Epithelial cell of proximal tubule (primary cell): ENCODE data around the gene MAP3K2. TPM values are rescaled to one million over a fixed set of nuclear protein-coding genes. Genes with fewer than 3 reads are reported as not detected.

Experiments
- DNase-seq: peaks from one replicate; pipeline ENCODE4 v3.0.0-alpha.2; 2011; ENCODE audit warnings: low read depth
- H3K4me3 ChIP-seq: 2 replicates; pipeline ENCODE4 v1.5.1; 2011; ENCODE audit warnings: low read depth, mild to moderate bottlenecking, low read length
- total RNA-seq: library from RNA; depleted of rRNA; stranded (reverse); fragments of >200 nt; gene quantifications from 2 replicates; pipeline ENCODE4 v1.2.3, GENCODE V29; 2015
- TF ChIP-seq, protein P1 (sequence below): conservative IDR thresholded peaks from 2 replicates; pipeline ENCODE4 v1.5.1; 2012; ENCODE audit warnings: low read depth, mild to moderate bottlenecking, low read length

The MAP3K2 gene
- total RNA-seq, 1 donor from 2014 or later = 22.4 TPM

DNA sequence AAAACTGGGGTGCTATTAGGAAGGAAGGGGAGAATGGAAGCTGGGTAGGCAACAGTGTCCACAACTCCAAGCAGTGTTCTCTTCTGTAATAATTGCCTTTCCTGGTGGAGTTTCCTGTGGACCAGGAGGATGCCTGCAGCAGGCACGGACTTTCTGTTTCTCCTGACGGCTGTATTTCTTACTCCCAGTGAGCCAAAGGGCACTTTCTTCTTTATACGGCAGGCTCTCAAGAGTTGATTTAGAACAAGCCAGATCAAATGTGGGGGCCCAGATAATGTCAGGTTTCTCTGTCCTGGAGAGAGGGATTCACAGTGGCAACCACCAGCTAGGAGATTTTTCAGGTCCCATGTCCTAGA lies 17.5 kb upstream of the MAP3K2 start:
- no peak overlapping the region for H3K4me3 ChIP-seq
- TF ChIP-seq, protein P1, sequence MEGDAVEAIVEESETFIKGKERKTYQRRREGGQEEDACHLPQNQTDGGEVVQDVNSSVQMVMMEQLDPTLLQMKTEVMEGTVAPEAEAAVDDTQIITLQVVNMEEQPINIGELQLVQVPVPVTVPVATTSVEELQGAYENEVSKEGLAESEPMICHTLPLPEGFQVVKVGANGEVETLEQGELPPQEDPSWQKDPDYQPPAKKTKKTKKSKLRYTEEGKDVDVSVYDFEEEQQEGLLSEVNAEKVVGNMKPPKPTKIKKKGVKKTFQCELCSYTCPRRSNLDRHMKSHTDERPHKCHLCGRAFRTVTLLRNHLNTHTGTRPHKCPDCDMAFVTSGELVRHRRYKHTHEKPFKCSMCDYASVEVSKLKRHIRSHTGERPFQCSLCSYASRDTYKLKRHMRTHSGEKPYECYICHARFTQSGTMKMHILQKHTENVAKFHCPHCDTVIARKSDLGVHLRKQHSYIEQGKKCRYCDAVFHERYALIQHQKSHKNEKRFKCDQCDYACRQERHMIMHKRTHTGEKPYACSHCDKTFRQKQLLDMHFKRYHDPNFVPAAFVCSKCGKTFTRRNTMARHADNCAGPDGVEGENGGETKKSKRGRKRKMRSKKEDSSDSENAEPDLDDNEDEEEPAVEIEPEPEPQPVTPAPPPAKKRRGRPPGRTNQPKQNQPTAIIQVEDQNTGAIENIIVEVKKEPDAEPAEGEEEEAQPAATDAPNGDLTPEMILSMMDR = no peak
- no peak for DNase-seq

DNA sequence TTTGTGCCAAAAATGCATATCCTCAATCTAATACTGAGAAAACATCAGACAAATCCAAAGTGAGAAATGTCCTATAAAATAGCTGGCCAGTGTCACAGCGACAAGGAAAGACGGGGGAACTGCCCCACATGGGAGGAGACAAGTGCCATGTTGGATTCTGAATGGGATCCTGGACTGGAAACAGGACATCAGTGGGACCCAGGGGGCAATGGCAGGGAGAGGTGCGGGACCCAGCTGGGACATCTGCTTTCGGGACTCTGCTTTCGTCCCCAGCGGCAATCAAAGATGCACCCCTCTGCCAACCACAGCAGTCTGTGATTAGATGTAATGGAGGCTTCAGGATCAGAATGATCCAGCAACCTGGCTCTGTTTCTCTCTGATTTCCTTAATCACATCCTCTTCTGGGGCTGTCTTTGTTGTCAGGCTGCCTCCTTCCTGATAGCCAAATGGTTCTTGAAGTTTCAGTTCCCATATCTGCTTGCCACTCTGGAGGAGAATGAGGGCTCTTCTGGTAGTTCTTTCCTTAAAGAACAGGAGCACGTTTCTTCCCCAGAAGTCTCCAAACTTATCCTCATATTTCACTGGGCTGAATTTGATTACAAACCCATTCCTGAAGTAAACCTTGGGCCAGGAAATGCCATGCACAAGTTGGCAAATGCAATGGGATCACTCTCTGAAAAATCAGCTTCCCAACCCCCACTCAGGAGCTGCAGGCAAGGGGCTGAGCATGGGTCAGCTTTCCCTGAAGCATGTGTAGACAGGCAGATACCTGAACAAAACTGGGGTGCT lies 16.9 kb upstream of the MAP3K2 start:
- no peak for DNase-seq
- no peak overlapping the region for H3K4me3 ChIP-seq
- TF ChIP-seq, protein P1 = no peak

DNA sequence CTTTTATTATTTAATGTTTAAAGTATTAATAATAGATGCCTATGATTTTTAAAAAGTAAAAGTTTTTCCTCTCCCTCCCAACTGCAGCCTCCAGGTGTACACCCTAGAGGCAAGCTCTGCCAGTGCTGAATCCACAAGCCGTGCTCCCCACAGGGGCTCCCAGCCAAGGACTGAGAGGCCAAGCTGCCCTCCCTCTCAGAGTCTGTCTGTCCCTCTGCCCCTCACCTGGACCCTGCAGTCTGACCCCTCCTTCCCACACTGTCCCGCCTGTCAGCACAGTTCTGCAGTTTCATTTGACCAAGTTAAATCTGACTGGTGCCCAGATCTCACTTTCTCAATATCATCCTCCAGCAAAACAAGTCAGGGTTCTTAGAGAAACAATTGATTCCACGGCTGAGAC lies 15.7 kb upstream of the MAP3K2 start:
- no peak for DNase-seq

DNA sequence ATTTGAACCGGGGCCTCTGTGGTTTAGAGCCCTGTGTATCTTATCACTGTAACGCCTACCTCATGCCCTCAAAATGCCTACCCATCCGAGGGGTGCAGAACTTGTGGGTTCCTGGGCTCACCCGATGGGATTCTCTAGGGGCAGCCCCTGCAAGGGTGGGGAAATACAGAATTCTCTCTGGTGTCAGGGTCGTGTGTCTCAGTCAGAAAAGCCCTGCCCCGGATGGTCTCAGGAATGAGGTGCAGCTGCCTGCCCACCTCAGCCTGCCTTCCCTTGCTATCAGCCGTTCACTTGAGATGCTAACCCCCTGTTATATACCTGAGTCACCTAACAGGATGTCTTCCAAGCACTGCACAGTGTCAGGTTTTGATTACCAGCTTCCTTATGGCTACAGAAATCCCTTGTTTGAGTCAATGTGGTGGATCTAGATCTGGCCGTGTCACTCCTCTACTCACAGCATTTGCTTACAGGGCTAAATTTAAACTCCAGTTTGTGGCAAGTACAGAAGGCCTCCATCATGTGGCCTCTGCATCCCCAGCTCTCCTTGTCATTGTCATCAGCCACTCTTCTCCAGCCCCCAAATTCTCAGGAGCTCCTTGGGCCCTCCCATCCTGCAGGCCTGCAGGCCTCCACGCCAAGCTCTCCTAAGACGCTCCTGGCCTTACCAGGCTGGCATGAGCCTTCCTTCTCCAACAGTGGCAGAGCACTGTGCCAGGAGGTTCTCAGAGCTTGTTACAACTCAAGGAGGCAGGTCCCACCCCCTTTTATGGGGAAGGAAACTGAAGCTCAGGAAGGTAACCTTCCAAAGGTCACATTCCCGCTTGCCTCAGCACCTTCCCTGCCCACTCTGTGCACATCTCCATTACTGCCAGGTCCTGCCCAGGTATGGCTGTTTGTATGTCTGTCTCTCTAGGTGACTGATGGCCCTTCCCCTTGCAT lies 14.3 kb upstream of the MAP3K2 start:
- DNase-seq = no peak
- H3K4me3 ChIP-seq = no peak overlapping the region
- TF ChIP-seq, protein P1 = no peak

More for the DNA sequence above, 15.7 kb upstream of the MAP3K2 start:
- no peak overlapping the region for H3K4me3 ChIP-seq
- TF ChIP-seq, protein P1 = no peak

DNA sequence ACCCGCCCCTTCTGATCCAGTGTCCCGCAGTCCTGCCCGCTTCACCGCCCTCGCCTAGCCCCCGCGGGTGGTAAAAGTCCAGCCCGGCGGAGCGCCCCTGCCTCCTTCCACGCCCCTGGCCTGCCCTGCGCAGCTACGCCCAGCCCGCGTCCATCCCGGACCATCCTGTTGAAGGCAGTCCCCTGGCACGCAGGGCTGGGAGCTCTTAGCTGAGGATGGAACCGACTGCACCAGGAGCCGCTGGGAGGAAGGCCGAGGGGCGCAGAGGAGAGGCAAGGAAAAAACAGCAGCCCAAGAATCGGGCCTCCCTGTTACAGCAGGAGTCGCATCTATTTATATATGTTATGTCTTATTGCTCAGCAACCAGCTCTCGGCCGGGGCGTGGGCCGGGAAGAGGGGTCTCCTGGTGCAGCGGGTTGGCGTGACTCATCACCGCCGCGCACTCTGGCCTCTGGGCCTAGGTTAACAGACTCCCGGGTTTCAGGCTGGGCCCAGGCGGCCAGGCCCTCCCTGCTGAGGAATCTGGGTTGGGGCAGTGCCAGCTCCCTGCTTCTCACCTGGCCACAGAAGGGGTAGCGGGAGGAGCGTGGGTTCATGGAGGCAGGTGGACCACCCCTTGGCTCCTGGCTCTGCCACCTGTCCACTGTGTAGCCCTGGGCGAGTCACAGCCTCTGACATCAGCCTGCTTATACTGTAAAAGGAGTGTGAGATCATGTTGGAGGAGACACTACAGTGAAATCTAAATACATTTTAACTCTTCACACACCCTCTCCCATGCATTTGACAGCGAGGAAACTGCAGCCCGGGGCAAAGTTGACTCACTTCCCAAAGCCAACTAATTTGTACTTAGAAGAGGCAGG lies 13.4 kb upstream of the MAP3K2 start:
- DNase-seq = no peak
- H3K4me3 ChIP-seq = no peak overlapping the region
- TF ChIP-seq, protein P1 = no peak

DNA sequence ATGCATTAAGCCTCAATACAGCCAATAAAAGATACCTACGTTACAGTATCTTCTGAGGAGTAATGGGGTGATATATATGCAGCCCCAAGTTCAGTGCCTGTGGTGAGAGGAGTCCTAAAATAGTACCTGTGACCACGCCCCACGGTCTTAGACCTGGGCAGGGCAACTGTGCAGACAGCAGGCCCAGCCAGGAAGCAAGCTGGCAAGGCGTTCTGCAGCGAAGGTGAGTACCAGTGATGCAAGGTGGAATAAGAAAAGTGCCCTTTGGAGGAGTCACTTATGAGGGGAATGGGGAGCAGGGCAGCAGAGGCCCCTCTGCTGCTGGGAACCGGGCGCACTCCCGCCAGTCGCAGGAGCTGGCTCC lies 12.7 kb upstream of the MAP3K2 start:
- TF ChIP-seq, protein P1 = no peak
- no peak for DNase-seq
- H3K4me3 ChIP-seq = no peak overlapping the region
